GM10847 (cell line): Measurements from ENCODE around the gene RHEX.

Source experiments
- POLR2A ChIP-seq: IDR thresholded peaks from 2 replicates; pipeline ENCODE4 v1.6.1; 2011; ENCODE audit not compliant: insufficient read length; ENCODE audit errors: extremely low read depth

RHEX gene

DNA sequence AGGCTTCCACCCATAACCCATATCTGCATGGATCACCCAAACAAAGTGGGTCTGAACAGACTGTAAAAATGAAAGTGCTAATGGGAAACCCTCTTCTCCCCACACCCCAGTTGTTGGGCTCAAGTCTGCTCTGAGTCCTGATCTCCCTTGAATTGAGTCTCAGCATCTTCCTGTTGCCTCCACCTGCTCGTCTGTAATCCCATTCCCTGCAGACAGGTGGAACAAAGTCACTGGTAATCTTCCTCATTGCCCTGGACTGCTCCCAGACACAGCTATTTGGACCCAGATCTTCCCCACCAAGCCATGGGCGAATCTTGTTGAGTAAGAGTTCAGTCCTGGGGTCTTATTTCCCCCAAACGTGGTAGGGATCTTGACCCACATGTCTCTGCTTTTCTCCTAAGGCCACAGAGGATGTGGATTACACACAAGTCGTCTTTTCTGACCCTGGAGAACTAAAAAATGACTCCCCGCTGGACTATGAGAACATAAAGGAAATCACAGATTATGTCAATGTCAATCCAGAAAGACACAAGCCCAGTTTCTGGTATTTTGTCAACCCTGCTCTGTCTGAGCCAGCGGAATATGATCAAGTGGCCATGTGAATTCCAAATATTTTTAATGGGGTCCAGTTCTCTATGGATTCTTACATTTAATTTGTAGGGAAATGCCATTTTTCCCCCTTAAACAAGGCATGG is 48.5 kb downstream of the RHEX start:
- no peak for TF ChIP-seq POLR2A

- TF ChIP-seq POLR2A, result no peak
These were observed 49.4 kb downstream of the RHEX start for GRCh38 chr1:206102292-206102936.

- TF ChIP-seq POLR2A, result no peak
These were observed 51.0 kb downstream of the RHEX start for GRCh38 chr1:206103979-206104378.

DNA sequence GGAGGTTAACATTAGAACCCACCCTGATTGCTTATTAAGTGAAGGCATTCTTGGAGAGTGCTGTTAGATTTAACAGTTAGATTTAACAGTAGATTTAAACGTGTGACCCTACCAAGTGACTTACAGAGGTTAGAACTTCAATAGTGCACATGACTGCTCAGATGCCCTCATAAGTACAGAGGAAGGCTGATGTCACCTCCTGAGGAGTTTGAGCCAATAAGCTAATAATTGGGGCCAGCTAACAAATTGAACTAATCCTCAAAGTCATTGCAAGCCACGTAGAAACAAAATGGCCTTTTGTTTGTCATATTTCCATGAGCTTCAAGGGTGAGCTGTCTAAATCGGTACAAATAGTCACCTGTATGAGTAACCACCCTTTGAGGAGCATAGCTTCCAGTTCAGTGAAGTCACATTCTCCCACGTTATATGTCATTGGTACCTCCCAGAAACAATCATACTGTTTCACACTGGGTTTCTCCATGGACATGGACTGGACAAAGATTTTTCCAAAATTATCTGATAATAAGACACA is 52.6 kb downstream of the RHEX start:
- TF ChIP-seq POLR2A, result no peak

DNA sequence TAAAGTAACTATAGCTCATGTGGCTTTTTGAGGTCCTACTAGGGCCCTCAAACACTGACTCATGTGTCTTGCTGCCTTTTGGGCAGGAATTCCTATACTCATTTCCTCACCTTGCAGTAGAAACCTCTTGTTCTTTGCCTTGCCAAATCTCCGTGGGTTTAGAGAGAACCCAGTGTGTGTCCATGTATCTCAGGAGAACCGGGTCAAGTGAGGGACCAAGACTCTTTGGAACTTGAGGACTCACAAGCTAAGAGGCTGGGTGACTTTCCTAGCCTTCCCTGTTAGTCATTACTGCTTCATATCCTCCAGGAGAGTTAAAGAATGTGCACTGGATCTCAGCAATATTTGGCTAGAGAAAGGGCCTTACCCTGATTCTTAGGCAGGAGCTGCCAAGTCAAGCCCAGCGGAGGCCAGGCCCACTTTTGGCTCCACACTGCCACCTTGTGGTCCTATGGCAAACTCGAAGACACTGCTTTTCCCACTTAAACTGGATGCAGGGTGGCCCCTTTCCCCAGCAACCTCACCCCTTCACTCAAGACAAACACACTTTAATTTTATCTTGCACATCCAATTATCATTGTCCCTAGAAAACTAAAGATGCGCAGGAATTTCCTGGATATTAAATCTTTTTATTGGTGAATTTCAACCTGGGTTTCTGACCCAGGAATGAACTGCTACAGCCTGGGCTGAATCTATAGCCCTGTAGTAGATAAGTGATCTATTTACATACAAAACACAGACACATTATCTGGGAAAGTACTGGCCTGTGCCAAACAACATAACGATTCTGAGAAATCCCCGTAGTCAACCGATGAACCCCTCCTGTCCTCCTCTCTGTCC is 53.6 kb downstream of the RHEX start:
- TF ChIP-seq POLR2A, result no peak

DNA sequence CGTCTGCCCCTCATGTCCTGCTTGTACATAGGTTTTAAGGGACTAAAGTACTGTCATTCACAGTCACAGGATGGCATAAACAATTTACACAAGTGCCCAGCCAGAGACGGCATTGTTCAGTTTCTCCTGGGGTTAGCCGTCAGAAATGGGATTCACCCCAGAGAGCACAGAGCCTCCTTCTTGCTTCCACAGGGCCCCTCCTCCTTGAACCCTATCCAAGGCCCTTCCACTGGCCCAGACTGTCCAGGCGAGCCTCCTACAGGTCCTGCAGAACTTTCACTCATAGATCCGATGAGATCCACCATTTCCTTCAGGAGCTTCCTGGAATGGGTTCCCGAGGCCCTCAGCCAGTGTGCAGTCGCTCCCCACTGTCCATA is 54.2 kb downstream of the RHEX start:
- no peak for TF ChIP-seq POLR2A

- TF ChIP-seq POLR2A, result no peak
These were observed 55.7 kb downstream of the RHEX start for GRCh38 chr1:206108635-206109034.

DNA sequence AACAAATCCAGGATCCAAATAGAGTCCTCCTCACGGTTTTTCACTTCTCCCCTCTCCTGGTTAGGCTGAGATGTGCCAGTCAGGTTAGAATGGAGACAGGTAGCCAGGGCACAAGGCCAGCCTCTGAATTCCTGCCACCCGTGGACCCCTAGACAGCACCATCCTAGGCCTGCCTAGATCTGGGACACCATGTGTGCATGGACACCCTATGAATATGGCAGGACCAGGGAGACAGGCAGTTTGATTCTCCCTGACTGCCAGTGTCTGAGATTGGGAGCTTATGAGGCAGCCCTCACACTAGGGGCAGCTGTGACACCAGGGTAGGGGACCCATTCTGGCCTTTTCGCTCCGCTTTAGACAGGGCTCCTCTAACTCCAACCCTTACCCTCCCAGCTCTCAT is 56.7 kb downstream of the RHEX start:
- no peak for TF ChIP-seq POLR2A

DNA sequence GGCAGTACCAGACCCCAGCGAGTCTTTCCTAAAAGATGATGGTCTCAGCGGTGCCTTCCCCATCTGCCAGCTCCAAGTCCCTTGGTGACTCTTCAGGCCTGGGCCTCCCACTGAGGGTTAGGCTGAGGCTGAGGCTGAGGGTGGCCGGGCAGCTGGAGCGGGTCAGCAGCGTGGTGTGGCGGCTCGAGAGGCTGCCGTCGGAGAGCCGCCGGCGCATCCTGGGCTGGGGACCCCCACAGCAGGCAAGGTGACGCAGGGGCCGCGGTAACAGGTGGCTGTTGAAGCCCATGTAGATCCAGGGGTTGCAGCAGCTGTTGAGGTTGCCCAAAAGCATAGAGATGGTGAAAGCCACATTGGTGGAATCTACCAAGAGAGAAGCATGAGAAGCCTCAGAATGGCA is 57.2 kb downstream of the RHEX start:
- TF ChIP-seq POLR2A, result no peak

DNA sequence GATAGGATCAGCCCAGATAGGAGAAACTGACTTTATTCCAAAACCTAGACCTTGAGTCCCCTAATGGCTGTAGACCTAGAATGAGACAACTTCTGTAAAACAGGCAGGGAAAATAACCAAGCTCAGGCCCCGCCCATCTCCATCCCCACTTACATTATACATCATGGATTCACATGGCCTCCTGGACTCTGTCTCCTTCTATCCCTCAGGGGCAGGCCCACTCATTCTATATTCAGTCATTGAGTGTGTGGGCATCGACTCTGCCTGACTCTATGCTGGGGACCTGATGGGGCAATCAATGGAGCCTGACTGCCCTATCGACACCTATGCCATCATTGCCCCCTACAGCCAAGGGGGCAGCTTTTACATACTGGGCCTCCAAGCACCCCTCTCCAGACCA is 57.8 kb downstream of the RHEX start:
- TF ChIP-seq POLR2A, result no peak

- TF ChIP-seq POLR2A, result no peak
These were observed 58.4 kb downstream of the RHEX start for GRCh38 chr1:206111271-206111927.

DNA sequence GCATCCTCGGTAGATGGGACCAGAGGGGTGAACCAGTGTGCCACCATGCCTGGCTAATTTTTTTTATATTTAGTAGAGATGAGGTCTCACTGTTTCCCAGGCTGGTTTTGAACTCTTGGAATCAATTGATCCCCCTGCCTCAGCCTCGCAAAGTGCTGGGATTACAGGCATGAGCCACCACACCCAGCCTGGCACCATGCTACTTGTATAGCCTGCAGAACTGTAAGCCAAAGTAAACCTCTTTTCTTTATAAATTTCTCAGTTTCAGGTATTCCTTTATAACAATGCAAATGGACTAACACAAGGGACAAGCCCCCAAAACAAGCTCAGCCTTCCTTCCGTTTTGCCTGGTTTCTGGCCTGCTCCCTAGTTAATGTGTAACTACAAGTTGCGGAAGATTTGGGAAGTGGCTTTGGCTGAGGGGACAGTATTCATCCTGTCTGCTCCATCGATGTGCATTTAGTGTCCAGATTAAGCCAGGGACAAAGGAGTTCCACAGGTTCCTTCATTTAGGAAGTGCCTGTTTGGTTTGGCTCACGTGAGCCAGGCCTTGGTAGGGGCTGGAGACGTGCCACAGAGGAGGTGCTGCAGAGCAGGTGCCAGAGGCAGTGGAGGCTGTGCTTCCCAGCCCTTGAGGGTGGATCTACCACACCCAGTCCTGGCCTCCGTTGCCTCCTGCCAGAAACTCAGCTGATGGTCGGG is 59.8 kb downstream of the RHEX start:
- TF ChIP-seq POLR2A, result no peak

GRCh38 chr1:206114692-206115640 is 62.0 kb downstream of the RHEX start:
- no peak for TF ChIP-seq POLR2A

GRCh38 chr1:206115791-206116190 is 62.8 kb downstream of the RHEX start:
- no peak for TF ChIP-seq POLR2A
